GM12878 (cell line): ENCODE data around the gene PIK3R2. TPM values are rescaled to one million over a fixed set of nuclear protein-coding genes. Genes with fewer than 3 reads are reported as not detected.

Source experiments
- ATAC-seq: fragments of 200-7000 bp; cut with Tn5 transposase; 3 replicates; pipeline ENCODE4 v1.9.1; 2020; ENCODE audit warnings: mild to moderate bottlenecking, moderate library complexity
- BruUV-seq: library from RNA; stranded (reverse); fragments of 400-500 nt; replicated peaks from 2 replicates; lab custom pipeline; 2021; lab: Mats Ljungman, UMichigan
- CTCF ChIA-PET: fragments of 300-600 bp; sonication (Branson Sonifier 250); formaldehyde crosslinking; extraction: SDS; loops from one replicate; lab custom pipeline; 2021; ENCODE audit warnings: inconsistent platforms; lab: Yijun Ruan, JAX
- POLR2A ChIA-PET: fragments of 350-600 bp; formaldehyde crosslinking; extraction: SDS; loops from one replicate; lab custom pipeline; 2021; ENCODE audit warnings: inconsistent platforms; lab: Charles Lee
- RAD21 ChIA-PET: fragments of 300-600 bp; sonication (Branson Sonifier 250); formaldehyde crosslinking; loops from one replicate; lab custom pipeline; 2023; ENCODE audit warnings: antibody characterized with exemption; ENCODE audit not compliant: unreplicated experiment; lab: Charles Lee
- SMC1A ChIA-PET: fragments of 300-600 bp; sonication (Branson Sonifier 250); formaldehyde crosslinking; loops from one replicate; lab custom pipeline; 2023; ENCODE audit not compliant: unreplicated experiment, uncharacterized antibody; lab: Charles Lee
- DNase-seq: peaks from one replicate; pipeline ENCODE4 v3.0.0-alpha.2; 2011; ENCODE audit warnings: low read depth, low spot score
- FAIRE-seq: peaks from 3 replicates; lab custom pipeline; 2011; peaks lifted over from hg19 to GRCh38; lab: Jason Lieb, UNC
- H2AFZ ChIP-seq: 2 replicates; pipeline ENCODE4 v1.6.0; 2011; ENCODE audit warnings: low read depth, low read length, control low read depth; ENCODE audit not compliant: control insufficient read depth
- H3K27ac ChIP-seq: 2 replicates; pipeline ENCODE4 v1.5.1; 2011; ENCODE audit warnings: control low read depth; ENCODE audit not compliant: control insufficient read depth, insufficient read depth
- H3K27me3 ChIP-seq, 2 experiments: replicated peaks in 1 of 2; 2 replicates each; pipeline versions ENCODE4 v1.6.0 to v1.6.1; 2011; ENCODE audit warnings: low read length in 1 of 2; ENCODE audit not compliant: control insufficient read depth in 2 of 2, insufficient read depth in 2 of 2
- H3K36me3 ChIP-seq, 2 experiments: 2 replicates each; pipeline ENCODE4 v1.5.1; 2011; ENCODE audit warnings: low read length in 1 of 2; ENCODE audit not compliant: control insufficient read depth in 2 of 2, insufficient read depth in 2 of 2
- H3K4me1 ChIP-seq: 2 replicates; pipeline ENCODE4 v1.6.1; 2011; ENCODE audit warnings: mild to moderate bottlenecking, low read length, moderate library complexity, mixed read lengths; ENCODE audit not compliant: control insufficient read depth, insufficient read depth
- H3K4me2 ChIP-seq: 2 replicates; pipeline ENCODE4 v1.6.0; 2011; ENCODE audit warnings: control low read depth; ENCODE audit not compliant: control insufficient read depth, insufficient read depth
- H3K4me3 ChIP-seq: fragments of 200-600 bp; sonication (generic); 2 replicates; pipeline ENCODE4 v1.5.1; 2016
- H3K79me2 ChIP-seq: 2 replicates; pipeline ENCODE4 v1.6.0; 2011; ENCODE audit warnings: low read length; ENCODE audit not compliant: control insufficient read depth, insufficient read depth
- H3K9ac ChIP-seq: 2 replicates; pipeline ENCODE4 v1.8.0; 2011; ENCODE audit warnings: low read length, control low read depth, mixed read lengths; ENCODE audit not compliant: control insufficient read depth, insufficient read depth
- H3K9me3 ChIP-seq: replicated peaks from 3 replicates; pipeline ENCODE4 v1.5.1; 2011; ENCODE audit warnings: mild to moderate bottlenecking, low read length; ENCODE audit not compliant: control insufficient read depth, insufficient read depth
- H4K20me1 ChIP-seq: 2 replicates; pipeline ENCODE4 v1.6.0; 2011; ENCODE audit not compliant: control insufficient read depth, insufficient read depth
- BMI1 ChIP-seq: fragments of 450-650 bp; IDR thresholded peaks from 2 replicates; pipeline ENCODE4 v1.6.1; 2016; ENCODE audit warnings: mild to moderate bottlenecking, moderate library complexity, borderline replicate concordance
- CBX3 ChIP-seq: fragments of 200-600 bp; sonication (generic); IDR thresholded peaks from 2 replicates; pipeline ENCODE4 v1.6.1; 2016; ENCODE audit warnings: low read depth, borderline replicate concordance
- CREM ChIP-seq: IDR thresholded peaks from 2 replicates; pipeline ENCODE4 v1.6.1; 2014; ENCODE audit warnings: antibody characterized with exemption, low read depth
- CTCF ChIP-seq, 3 experiments: IDR thresholded peaks in 2 of 3; conservative IDR thresholded peaks in 1 of 3; 2 replicates each; pipeline ENCODE4 v1.5.1; 2011; ENCODE audit warnings: low read depth in 3 of 3, low read length in 3 of 3, mild to moderate bottlenecking in 3 of 3, control low read depth in 2 of 3, moderate library complexity in 2 of 3, inconsistent platforms in 1 of 3, mixed read lengths in 1 of 3; ENCODE audit not compliant: control insufficient read depth in 2 of 3, insufficient read depth in 1 of 3; ENCODE audit errors: extremely low read depth in 1 of 3
- LARP7 ChIP-seq: fragments of 450-650 bp; IDR thresholded peaks from 2 replicates; pipeline ENCODE4 v1.6.1; 2017; ENCODE audit warnings: mild to moderate bottlenecking
- MEF2B ChIP-seq: fragments of 450-650 bp; IDR thresholded peaks from 2 replicates; pipeline ENCODE4 v1.6.1; 2018; ENCODE audit warnings: mild to moderate bottlenecking, moderate library complexity; ENCODE audit not compliant: partially characterized antibody, poor library complexity, severe bottlenecking
- NFYA ChIP-seq: IDR thresholded peaks from 2 replicates; pipeline ENCODE4 v1.6.1; 2011; ENCODE audit warnings: low read depth, mild to moderate bottlenecking, low read length, improper control_type of control experiment, borderline replicate concordance
- NKRF ChIP-seq: fragments of 450-650 bp; conservative IDR thresholded peaks from 2 replicates; pipeline ENCODE4 v1.6.1; 2017; ENCODE audit warnings: mild to moderate bottlenecking, moderate library complexity
- PBX3 ChIP-seq: IDR thresholded peaks from 2 replicates; pipeline ENCODE4 v1.6.1; 2011; ENCODE audit warnings: mild to moderate bottlenecking, low read depth, low read length, moderate library complexity; ENCODE audit not compliant: insufficient replicate concordance
- RCOR1 ChIP-seq: conservative IDR thresholded peaks from 2 replicates; pipeline ENCODE4 v1.6.1; 2012; ENCODE audit warnings: low read depth, low read length, improper control_type of control experiment
- RFX5 ChIP-seq: IDR thresholded peaks from 2 replicates; pipeline ENCODE4 v1.6.1; 2011; ENCODE audit warnings: low read depth, low read length, improper control_type of control experiment
- SPI1 ChIP-seq: IDR thresholded peaks from 2 replicates; pipeline ENCODE4 v1.6.1; 2011; ENCODE audit warnings: low read depth, mild to moderate bottlenecking, low read length, moderate library complexity, borderline replicate concordance; ENCODE audit not compliant: insufficient read depth
- SRF ChIP-seq, 2 experiments: IDR thresholded peaks; 2 replicates each; pipeline ENCODE4 v1.6.1; 2011; ENCODE audit warnings: low read depth in 2 of 2, low read length in 2 of 2, mild to moderate bottlenecking in 1 of 2, moderate library complexity in 1 of 2
- STAT1 ChIP-seq: fragments of 450-650 bp; conservative IDR thresholded peaks from 2 replicates; pipeline ENCODE4 v1.6.1; 2014; ENCODE audit warnings: antibody characterized with exemption, mild to moderate bottlenecking
- SUZ12 ChIP-seq: fragments of 200-600 bp; sonication (generic); IDR thresholded peaks from one replicate; pipeline ENCODE4 v1.6.1; 2018; ENCODE audit warnings: antibody characterized with exemption, mild to moderate bottlenecking; ENCODE audit not compliant: unreplicated experiment
- ZNF207 ChIP-seq: fragments of 450-650 bp; IDR thresholded peaks from 2 replicates; pipeline ENCODE4 v1.6.1; 2014; ENCODE audit warnings: antibody characterized with exemption, mild to moderate bottlenecking, borderline replicate concordance
- ZNF217 ChIP-seq: fragments of 450-650 bp; IDR thresholded peaks from 2 replicates; pipeline ENCODE4 v1.6.1; 2017; ENCODE audit warnings: antibody characterized with exemption, mild to moderate bottlenecking
- ZNF622 ChIP-seq: fragments of 450-650 bp; IDR thresholded peaks from 2 replicates; pipeline ENCODE4 v1.6.1; 2017; ENCODE audit warnings: mild to moderate bottlenecking, inconsistent platforms
- WGBS: methylation state at CpG from one replicate; pipeline ENCODE4 v1.1.6; 2016; ENCODE audit warnings: low lambda C conversion rate; ENCODE audit not compliant: insufficient replicate concordance, insufficient coverage; ENCODE audit errors: missing lambda C conversion rate; 5-methylcytosine and 5-hydroxymethylcytosine counted together
- in situ Hi-C: fragments of 300-500 bp; cut with MboI; formaldehyde crosslinking; loops from 9 replicates; pipeline ENCODE4 v1.14.3; 2018; ENCODE audit warnings: mixed read lengths
- intact Hi-C: fragments of 100-400 bp; cut with micrococcal nuclease; formaldehyde crosslinking; loops from one replicate; pipeline ENCODE4 v1.14.2; 2022; ENCODE audit not compliant: unreplicated experiment
- polyA plus RNA-seq, 11 experiments: library from polyadenylated mRNA; depleted of rRNA in 4 of 11; unstranded in 6 of 11; stranded (reverse) in 5 of 11; fragments of >200 nt; fragmentation: Nextera tagmentation in 4 of 11; fragmentation: Illumina TruSeq in 1 of 11; extraction: Ambion mirVana in 4 of 11; extraction: Trizol in 1 of 11; gene quantifications; 1 replicate in 1 of 11; 2 replicates in 10 of 11; pipeline versions ENCODE4 v1.2.1 to v1.2.3, GENCODE V29; 2011 to 2016; ENCODE audit warnings: inconsistent platforms in 2 of 11, missing spikeins in 2 of 11, low read depth in 1 of 11
- total RNA-seq, 4 experiments: library from RNA; depleted of rRNA in 3 of 4; stranded (reverse); fragments of >200 nt in 3 of 4; fragmentation: Illumina TruSeq in 1 of 4; extraction: Trizol in 1 of 4; gene quantifications; 2 replicates each; pipeline versions ENCODE4 v1.2.1 to v1.2.3, GENCODE V29; 2013 to 2021

The PIK3R2 gene
- total and polyA plus RNA-seq, 10 of the 15 experiments (the other 5 are each of a cell fraction or from before 2014, with no cell fraction given): 0.26 to 22.6 (median 2.5) TPM

- in situ Hi-C loops: no loop called here
- Histone ChIP-seq H3K36me3 (peaks cover 2 to 4% of the 10 kb centered on the region in 2 experiments; a peak in 3 of 4 replicates), H2AFZ (no peak overlapping the region), H3K79me2 (peaks cover 5% of the 10 kb centered on the region), H3K9ac (no peak overlapping the region), H3K4me1 (peaks cover 52% of the 10 kb centered on the region), H3K27me3 (no peaks in the 10 kb centered on the region), H3K4me2 (no peak overlapping the region), H4K20me1 (no peaks in the 10 kb centered on the region), H3K4me3 (no peak overlapping the region), H3K27ac (no peak overlapping the region), H3K9me3 (no peaks in the 10 kb centered on the region)
- DNase-seq (no peak), ATAC-seq (no peak), FAIRE-seq (no peak)
- intact Hi-C loops: no loop called here
- ChIA-PET RAD21 (interaction anchor here (2.1 kb wide), 1 partner anchor 20 kb away, joined by 7 read pairs; the partner anchor contains the start of gene IL12RB1), SMC1A (no interaction called here), CTCF (interaction anchor here (0.8 to 1.2 kb wide), 2 partner anchors 9 to 45 kb away, joined by 3 read pairs; partner anchors contain the start of gene PIK3R2), POLR2A (interaction anchor here (0.6 kb wide), 1 partner anchor 43 kb away, joined by 4 read pairs; no protein-coding TSS in a partner anchor)
- BruUV-seq: no TSS peak
- TF ChIP-seq BMI1 (no peak), NFYA (no peak), SPI1 (no peak), PBX3 (no peak), RFX5 (no peak), CTCF (IDR thresholded peaks at IDR 0.05 in 2 of 3, conservative IDR thresholded peaks at IDR 0.05 in 1 of 3; ENCODE audit: control insufficient read depth in 2 of 3, extremely low read depth in 1 of 3, insufficient read depth in 1 of 3, low read depth in 3 of 3, low read length in 3 of 3) (no peak), NKRF (no peak), CREM (no peak), RCOR1 (no peak), STAT1 (no peak), CBX3 (no peak), ZNF217 (no peak), SRF (IDR thresholded peaks at IDR 0.05; ENCODE audit: low read depth in 2 of 2, low read length in 2 of 2) (no peak), ZNF207 (no peak), MEF2B (no peak), LARP7 (no peak), SUZ12 (no peak), ZNF622 (no peak)
- WGBS: 77% methylated on average over 9 of the region's 9 CpGs
These were observed 45.7 kb upstream of the PIK3R2 start for GRCh38 chr19:18107235-18107634.
